Activated CD8-positive, alpha-beta memory T cell treated with anti-CD3 and anti-CD28 coated beads for 4 hours (primary cell): ENCODE measurements around the gene HNRNPCL1.
"Not testable (repeated sequence)": the region's sequence is repeated elsewhere in the genome, so short reads cannot be mapped to it uniquely, and the experiment has no call there.

Experiments
- DNase-seq, 2 donors: peaks; one replicate each; pipeline ENCODE4 v3.0.0-alpha.2; 2020; ENCODE audit warnings: low read depth in 2 of 2

The HNRNPCL1 gene

DNA sequence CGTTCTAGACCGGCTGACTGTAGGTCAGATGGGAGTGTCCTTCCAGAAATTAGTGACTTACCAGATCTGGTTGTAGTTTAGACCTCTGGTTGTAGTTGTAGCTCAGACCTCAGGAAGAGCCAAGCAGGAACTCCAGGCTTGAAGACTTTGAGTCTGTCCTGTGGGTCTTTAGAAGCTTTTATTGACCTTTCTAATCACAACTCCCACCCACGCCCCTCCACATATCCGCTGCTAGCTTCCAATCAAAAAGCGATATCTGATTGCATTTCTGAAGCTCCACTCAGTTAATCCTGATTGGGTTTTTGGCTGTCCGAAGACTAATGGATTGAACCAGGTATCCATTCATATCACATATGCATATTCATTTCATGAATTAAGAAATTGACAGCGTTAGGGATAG, at the start of gene HNRNPCL1:
Gene HNRNPCL1 (minus strand): TSS at position 101 of the 400 bp plus-strand sequence. CDS start 431 bp downstream, outside the sequence.
- not testable (repeated sequence) for DNase-seq

DNA sequence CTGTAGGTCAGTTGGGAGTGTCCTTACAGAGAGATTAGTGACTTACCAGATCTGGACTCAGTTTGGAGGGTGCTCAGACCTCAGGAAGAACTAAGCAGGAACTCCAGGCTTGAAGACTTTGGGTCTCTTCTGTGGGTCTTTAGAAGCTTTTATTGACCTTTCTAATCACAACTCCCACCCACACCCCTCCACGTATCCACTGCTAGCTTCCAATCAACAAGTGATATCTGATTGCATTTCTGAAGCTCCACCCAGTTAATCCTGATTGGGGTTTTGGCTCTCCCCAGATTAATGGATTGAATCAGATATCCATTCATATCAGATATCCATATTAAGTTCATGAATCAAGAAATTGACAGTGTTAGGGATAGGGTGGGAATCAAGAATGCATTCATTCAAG, 49.6 kb upstream of the HNRNPCL1 start, which contains the start of gene PRAMEF10:
Gene PRAMEF10 (minus strand): TSS at position 101 of the 400 bp plus-strand sequence. CDS start 2,423 bp downstream, outside the sequence.
- not testable (repeated sequence) for DNase-seq

DNA sequence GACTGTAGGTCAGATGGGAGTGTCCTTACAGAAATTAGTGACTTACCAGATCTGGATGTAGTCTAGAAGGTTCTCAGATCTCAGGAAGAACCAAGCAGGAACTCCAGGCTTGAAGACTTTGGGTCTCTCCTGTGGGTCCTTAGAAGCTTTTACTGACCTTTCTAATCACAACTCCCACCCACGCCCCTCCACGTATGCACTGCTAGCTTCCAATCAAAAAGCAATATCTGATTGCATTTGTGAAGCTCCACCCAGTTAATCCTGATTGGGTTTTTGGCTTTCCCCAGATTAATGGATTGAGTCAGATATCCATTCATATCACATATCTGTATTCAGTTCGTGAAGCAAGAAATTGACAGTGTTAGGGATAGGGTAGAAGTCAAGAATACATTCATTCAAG, 37.6 kb upstream of the HNRNPCL1 start, which contains the start of gene PRAMEF4:
Gene PRAMEF4 (minus strand): TSS at position 101 of the 400 bp plus-strand sequence. CDS start 2,807 bp downstream, outside the sequence.
- DNase-seq: not testable (repeated sequence)

DNA sequence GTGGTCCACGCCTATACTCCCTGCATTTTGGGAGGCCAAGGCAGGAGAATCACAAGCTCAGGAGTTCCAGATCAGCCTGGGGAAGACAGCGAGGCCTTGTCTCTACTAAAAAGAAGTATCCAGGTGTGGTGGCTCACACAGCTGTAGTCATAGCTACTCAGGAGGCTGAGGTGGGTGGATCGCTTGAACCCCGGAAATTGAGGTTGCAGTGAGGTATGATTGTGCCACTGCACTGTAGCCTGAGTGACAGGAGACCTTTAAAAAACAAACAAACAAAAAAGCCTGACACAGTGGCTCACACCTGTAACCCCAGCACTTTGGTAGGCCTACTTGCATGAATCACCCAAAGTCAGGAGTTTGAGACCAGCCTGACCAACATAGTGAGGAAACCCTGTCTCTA, 29.9 kb upstream of the HNRNPCL1 start:
- not testable (repeated sequence) for DNase-seq

DNA sequence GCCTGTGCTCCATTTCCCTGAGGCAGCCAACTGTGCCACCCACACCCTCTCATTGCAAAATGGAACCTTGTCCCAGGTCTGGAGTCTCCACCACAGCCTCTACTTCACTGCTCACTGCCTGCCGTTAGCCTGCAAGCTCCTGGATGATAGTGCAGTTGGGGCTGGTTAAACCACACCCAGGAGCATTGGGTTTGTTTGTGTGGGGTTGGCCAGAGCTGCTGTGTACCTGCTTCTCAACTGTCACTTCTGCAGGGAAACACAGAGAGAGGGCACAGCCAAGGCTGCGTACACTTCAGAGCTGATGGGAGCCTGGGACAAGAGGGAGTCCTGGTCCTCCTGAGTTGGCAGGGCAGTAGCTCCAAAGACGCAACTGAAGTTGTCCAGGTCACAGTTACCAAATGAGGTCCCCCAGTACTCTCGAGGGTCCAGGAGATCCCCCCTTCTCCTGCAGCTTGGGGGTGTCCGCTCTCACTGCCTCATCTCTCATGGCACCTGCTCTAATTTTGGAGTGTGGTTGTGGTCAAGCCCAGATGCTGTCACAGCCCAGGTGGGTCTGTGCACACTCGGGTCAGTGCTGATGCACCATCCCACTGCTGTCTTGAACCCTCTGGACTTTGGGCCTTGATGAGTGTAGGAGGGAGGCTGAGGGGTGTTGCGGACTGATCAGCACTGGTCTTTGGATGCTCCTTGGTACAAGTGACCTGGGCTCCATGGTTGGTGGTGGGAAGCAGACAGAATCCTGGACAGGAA, 14.8 kb upstream of the HNRNPCL1 start:
- not testable (repeated sequence) for DNase-seq

DNA sequence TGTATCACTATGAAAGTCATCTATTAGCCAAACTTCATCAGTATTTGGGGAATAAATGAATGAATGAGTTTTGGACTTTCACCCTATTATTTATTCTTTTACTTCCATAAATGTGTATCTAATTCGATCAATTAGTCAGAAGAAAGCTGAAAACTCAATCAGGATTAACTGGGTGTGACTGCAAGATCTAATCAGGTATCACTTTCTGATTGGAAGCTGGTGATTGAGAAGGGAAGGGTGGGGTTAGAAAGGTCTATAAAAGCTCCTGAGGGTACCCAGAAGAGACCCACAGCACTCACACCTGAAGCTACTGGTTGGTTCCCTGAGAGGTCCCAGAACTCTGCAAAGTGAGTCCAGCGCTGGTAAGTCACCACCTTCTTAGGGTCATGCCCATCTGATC, 8.3 kb upstream of the HNRNPCL1 start, which contains the start of gene PRAMEF2:
Gene PRAMEF2 (plus strand): TSS at position 301 of the 400 bp plus-strand sequence. CDS start 1,924 bp downstream, outside the sequence.
- DNase-seq: not testable (repeated sequence)

DNA sequence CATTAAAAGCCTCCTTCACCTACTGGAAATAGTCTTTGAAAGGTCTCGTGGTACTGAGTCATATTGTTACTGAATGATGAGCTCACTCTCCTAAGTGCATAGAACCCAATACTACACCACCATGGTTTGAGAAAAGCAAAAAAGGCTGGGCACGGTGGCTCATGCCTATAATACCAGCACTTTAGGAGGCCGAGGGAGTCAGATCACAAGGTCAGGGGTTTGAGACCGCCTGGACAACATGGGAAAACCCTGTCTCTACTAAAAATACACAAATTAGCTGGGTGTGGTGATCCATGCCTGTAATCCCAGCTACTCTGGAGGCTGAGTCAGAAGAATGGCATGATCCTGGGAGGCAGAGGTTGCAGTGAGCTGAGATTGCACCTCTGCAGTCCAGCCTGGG, 3.3 kb upstream of the HNRNPCL1 start:
- no peak for DNase-seq

DNA sequence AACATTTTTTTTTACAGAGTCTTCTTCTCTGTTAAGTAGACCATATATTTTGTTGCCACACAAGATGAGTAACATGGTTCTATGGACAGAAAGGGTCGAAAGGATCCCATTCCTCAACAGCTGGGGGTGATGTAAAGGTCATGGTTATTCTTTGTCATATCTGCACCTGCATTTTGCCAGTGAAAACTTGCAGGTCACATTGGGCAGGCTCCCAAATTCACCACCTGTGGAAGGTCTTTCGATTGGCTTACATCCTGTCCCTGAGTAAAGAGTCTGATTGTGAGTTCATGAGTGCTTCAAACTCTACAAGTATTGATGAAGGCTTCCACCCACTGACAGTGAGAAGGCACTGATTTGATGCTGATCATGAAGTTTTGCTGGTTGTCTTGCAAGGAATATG, 15.3 kb downstream of the HNRNPCL1 start:
- not testable (repeated sequence) for DNase-seq

DNA sequence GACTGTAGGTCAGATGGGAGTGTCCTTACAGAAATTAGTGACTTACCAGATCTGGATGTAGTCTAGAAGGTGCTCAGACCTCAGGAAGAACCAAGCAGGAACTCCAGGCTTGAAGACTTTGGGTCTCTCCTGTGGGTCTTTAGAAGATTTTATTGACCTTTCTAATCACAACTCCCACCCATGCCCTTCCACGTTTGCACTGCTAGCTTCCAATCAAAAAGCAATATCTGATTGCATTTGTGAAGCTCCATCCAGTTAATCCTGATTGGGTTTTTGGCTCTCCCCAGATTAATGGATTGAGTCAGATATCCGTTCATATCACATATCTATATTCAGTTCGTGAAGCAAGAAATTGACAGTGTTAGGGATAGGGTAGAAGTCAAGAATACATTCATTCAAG, 17.2 kb downstream of the HNRNPCL1 start, which contains the start of gene PRAMEF11:
Gene PRAMEF11 (minus strand): TSS at position 101 of the 400 bp plus-strand sequence. CDS start 2,621 bp downstream, outside the sequence.
- DNase-seq: not testable (repeated sequence)

DNA sequence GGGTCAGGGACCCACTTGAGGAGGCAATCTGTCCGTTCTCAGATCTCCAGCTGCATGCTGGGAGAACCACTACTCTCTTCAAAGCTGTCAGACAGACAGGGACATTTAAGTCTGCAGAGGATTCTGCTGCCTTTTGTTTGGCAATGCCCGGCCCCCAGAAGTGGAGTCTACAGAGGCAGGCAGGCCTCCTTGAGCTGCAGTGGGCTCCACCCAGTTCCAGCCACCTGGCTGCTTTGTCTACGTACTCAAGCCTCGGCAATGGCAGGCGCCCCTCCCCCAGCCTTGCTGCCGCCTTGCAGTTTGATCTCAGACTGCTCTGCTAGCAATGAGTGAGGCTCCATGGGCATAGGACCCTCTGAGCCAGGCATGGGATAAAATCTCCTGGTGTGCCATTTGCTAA, 29.5 kb downstream of the HNRNPCL1 start:
- not testable (repeated sequence) for DNase-seq

DNA sequence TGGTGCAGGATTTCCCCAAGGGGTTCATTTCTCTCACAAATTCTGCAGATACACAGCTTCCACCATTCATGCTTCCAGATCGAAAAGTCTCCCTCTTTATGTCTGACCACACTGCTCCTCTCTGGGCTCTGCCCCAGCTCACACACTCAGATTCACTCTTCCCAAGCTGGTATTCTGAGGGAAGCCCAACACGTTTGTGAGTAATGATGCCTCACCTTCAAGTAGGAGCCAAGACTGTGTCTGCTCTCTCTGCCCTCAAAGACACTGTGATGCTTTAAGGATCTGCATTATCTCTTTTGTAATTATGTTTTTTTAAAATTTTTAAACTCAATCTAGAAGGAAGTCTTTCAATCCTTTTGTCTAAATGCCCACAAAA, 37.1 kb downstream of the HNRNPCL1 start:
- DNase-seq: no peak

DNA sequence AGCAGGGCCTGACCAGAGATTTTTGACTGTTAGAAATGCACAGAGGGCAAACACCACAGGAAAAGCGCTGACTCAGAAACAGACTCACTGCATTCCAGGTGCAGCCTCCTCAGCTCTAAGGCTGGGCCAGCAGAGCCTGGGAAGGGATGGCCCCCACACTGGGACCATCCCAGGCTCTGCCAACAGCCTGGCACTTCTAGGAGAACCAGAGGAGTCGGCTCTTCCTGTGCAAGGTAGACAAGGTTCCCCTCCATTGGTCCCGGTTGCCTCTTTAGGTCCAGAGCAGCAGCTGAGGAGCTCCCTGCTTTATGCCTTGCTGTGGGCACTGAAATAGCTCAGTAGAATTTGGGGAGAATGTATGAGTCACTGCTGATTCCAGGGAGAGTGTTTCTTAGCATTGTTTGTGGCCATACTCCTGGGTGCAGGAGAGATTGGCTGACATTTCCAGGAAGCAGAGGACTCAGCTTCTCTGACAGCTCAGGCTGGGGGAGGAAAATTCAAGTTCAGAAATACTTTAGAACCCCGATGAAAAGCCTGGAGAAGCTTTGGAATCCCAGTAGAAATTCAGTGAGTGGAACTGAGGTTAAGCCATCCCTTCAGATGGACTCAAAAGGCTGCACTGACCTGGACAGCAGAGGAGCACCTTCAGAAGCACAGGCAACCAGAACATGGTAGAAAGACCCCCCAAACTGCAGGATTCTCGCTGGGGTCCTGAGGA, 37.7 kb downstream of the HNRNPCL1 start:
- no peak for DNase-seq

DNA sequence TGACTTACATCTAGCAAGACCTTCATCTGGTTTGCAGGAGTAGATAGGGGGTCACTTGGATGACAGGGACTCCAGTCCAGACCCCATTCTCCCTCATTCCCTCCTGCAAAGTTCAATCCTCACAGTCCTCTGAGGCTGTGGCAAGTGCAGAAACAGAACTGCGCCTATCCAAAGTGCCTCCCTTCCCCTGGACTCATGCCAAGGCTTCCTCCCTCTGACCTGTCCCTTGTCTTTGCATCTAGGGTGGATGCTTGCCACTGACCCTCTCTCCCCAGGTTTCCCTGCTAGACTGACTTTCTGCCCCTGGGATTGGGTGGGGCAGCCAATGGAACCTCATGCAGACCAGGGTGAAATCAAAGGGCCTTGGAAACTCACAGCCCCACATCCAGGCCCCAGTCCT, 38.6 kb downstream of the HNRNPCL1 start:
- DNase-seq: no peak

DNA sequence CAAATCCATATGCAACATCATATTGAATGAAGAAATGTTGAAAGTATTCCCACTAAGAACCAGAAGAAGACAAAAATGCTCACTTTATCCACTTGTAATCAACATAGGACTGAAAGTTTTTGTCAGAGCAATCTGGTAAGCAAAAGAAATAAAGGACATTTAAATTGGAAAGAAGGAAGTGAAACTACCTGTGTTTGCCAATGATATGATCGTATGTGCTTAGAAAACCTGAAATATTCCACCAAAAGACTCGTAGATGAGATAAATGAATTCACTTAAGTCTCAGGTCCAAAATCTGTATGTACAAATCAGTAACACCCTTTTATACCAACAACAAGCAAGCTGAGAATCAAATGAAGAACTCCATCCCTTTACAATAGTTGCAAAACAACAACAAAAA, 48.8 kb downstream of the HNRNPCL1 start:
- DNase-seq: no peak

DNA sequence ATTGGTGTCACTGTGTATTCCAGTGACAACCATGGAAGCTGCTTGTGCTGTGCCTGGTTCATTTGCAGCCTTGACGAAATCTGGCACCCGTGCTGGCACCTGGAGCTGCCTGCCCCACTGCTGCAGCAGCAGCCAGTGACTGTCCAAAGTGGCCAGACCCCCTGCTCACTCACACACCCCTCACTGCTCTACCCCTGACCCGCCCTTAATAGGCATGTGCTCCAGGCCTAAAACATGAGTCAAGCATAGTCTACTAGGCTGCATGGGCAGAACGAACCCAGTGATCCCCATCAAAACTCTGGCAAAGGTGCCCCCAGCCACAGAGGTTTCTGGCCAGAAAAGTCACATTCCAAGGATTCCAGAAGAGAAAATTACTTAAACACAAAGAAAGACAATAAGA, 49.6 kb downstream of the HNRNPCL1 start:
- DNase-seq: no peak
